HepG2 (cell line): ENCODE measurements around the gene SSC5D.

Experiments
- GATA4 ChIP-seq: sonication (generic); IDR thresholded peaks from 2 replicates; pipeline ENCODE4 v1.6.1; 2016; ENCODE audit warnings: antibody characterized with exemption, low read depth, borderline replicate concordance
- NR1H2 ChIP-seq: sonication (generic); formaldehyde crosslinking; IDR thresholded peaks from 2 replicates; pipeline ENCODE4 v1.8.1; 2022; ENCODE audit warnings: low read depth, missing genetic modification reagents, borderline replicate concordance
- PATZ1 ChIP-seq: sonication (generic); formaldehyde crosslinking; IDR thresholded peaks from 2 replicates; pipeline ENCODE4 v1.4.0; 2020; ENCODE audit warnings: missing genetic modification reagents
- ZNF232 ChIP-seq: sonication (generic); formaldehyde crosslinking; IDR thresholded peaks from 2 replicates; pipeline ENCODE4 v1.4.0; 2020; ENCODE audit warnings: missing genetic modification reagents, borderline replicate concordance
- ZNF589 ChIP-seq: sonication (generic); formaldehyde crosslinking; conservative IDR thresholded peaks from 2 replicates; pipeline ENCODE4 v1.8.0; 2022; ENCODE audit warnings: mild to moderate bottlenecking, moderate library complexity, missing genetic modification reagents

- TF ChIP-seq PATZ1 (CRISPR knock-in tag), result no peak
- TF ChIP-seq NR1H2 (CRISPR knock-in tag), result no peak
- TF ChIP-seq GATA4, result no peak
- TF ChIP-seq ZNF589, result no peak
- no peak for TF ChIP-seq ZNF232 (CRISPR knock-in tag)
These were observed 9.5 kb downstream of the SSC5D start for GRCh38 chr19:55497763-55498162.
